Measurements from ENCODE around the gene TP53RK. TPM values are rescaled to one million over a fixed set of nuclear protein-coding genes. Genes with fewer than 3 reads are reported as not detected.

The TP53RK gene
- total and polyA plus RNA-seq, 2 of the 13 experiments (the other 11 are each of a cell fraction or from before 2014, with no cell fraction given), result 12.9 to 25.5 TPM

DNA sequence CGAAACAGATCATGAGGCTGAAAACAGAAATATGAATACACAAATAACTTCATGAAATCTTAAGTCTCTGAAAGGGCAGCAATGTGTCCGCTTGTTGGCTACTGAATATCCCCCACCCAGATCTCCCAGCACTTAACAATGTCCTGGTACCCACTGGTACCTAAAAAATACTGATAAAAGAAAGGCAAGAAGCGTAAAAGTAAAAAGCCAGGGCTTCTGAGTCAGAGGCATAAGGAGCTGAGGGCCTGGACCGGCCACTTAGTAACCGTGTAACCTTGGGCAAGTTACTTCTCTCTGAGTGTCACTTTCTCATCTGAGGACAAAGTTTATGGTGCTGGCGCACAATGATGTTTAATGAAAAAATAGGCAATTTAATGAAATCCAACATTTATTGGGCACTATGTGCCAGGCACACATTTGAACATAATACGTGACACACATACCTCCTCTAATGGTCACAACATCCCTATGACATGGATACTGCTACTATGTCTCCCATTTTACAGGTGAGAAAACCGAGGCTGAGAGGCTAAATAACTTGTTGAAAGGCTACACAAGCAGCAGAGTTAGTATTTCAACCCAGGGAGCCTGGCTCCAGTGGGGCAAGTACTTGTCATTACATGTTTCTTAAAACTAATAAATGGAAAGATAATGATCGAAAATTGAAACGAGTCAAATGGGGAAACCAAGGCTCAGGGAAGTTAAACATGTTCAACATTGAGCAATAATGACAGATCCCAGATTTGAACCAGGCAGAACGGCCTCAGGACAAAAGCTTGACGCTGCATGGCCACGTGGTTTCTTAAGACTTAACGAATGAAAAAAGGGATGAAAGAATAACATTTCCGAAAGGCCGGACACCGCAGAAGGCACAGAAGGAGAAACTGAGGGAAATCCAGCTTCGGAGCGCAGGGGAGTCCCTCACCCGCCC, 828 bp downstream of the TP53RK start (continued):
- TF ChIP-seq HOXA7 (CRISPR knock-in tag; IDR thresholded peaks at IDR 0.05) (0 out of 2 replicates have a peak, but pooled peaks have one; percentile 28), THRA (CRISPR knock-in tag; IDR thresholded peaks at IDR 0.05; ENCODE audit: borderline replicate concordance) (0 out of 2 replicates have a peak, but pooled peaks have one; percentile 13), HDAC2 (CRISPR knock-in tag; IDR thresholded peaks at IDR 0.05) (peak; percentile 68), RFX3 (CRISPR knock-in tag; IDR thresholded peaks at IDR 0.05) (0 out of 2 replicates have a peak, but pooled peaks have one; percentile 13), ZNF775 (CRISPR knock-in tag; IDR thresholded peaks at IDR 0.05; ENCODE audit: borderline replicate concordance) (peak; percentile 57; the same call in 1 of the 2 replicates), ZNF20 (CRISPR knock-in tag; IDR thresholded peaks at IDR 0.05) (peak; percentile 36), ZNF724P (CRISPR knock-in tag; IDR thresholded peaks at IDR 0.05; ENCODE audit: borderline replicate concordance) (peak; percentile 31; the same call in 1 of the 2 replicates), ZSCAN29 (CRISPR knock-in tag; conservative IDR thresholded peaks at IDR 0.05) (no peak), ZNF564 (CRISPR knock-in tag; IDR thresholded peaks at IDR 0.05) (peak; percentile 4), ZNF101 (CRISPR knock-in tag; IDR thresholded peaks at IDR 0.05; ENCODE audit: borderline replicate concordance, low read depth) (0 out of 2 replicates have a peak, but pooled peaks have one; percentile 80), ZNF253 (CRISPR knock-in tag; IDR thresholded peaks at IDR 0.05; ENCODE audit: borderline replicate concordance) (0 out of 2 replicates have a peak, but pooled peaks have one; percentile 14), ZBTB40 (IDR thresholded peaks at IDR 0.05) (no peak), ZBTB40 (CRISPR knock-in tag; IDR thresholded peaks at IDR 0.05) (no peak), ZNF264 (CRISPR knock-in tag; IDR thresholded peaks at IDR 0.05) (peak; percentile 6; the same call in 1 of the 2 replicates), MTF1 (CRISPR knock-in tag; IDR thresholded peaks at IDR 0.05) (no peak), MXI1 (IDR thresholded peaks at IDR 0.05; ENCODE audit: borderline replicate concordance, low read depth, low read length) (peak; percentile 52; the same call in 1 of the 3 replicates), ZNF546 (CRISPR knock-in tag; conservative IDR thresholded peaks at IDR 0.05) (no peak)
- TF ChIP-seq, protein P1, sequence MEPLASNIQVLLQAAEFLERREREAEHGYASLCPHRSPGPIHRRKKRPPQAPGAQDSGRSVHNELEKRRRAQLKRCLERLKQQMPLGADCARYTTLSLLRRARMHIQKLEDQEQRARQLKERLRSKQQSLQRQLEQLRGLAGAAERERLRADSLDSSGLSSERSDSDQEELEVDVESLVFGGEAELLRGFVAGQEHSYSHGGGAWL (CRISPR knock-in tag; IDR thresholded peaks at IDR 0.05), result no peak

All from HepG2 (cell line).